Suprapubic skin (tissue), 4 donors: ENCODE measurements around the gene BSG.

Source experiments
- EP300 ChIP-seq: sonication (generic); formaldehyde crosslinking; IDR thresholded peaks from one replicate; pipeline ENCODE4 v1.6.1; 2017; ENCODE audit warnings: antibody characterized with exemption
- POLR2A ChIP-seq, 2 donors: fragments of 450-650 bp; IDR thresholded peaks; one replicate each; pipeline ENCODE4 v1.6.1; 2017; ENCODE audit warnings: antibody characterized with exemption in 2 of 2, mild to moderate bottlenecking in 2 of 2, moderate library complexity in 2 of 2
- POLR2AphosphoS5 ChIP-seq, 3 donors: sonication (generic); formaldehyde crosslinking; IDR thresholded peaks; one replicate each; pipeline ENCODE4 v1.6.1; 2017; ENCODE audit warnings: antibody characterized with exemption in 3 of 3
- TF ChIP-seq, protein P1 (sequence below), 2 donors: fragments of 200-600 bp in 1 of 2; fragments of 450-650 bp in 1 of 2; sonication (generic) in 1 of 2; IDR thresholded peaks; one replicate each; pipeline ENCODE4 v1.5.1; 2016 to 2019; ENCODE audit warnings: antibody characterized with exemption in 2 of 2, mild to moderate bottlenecking in 1 of 2, moderate library complexity in 1 of 2

DNA sequence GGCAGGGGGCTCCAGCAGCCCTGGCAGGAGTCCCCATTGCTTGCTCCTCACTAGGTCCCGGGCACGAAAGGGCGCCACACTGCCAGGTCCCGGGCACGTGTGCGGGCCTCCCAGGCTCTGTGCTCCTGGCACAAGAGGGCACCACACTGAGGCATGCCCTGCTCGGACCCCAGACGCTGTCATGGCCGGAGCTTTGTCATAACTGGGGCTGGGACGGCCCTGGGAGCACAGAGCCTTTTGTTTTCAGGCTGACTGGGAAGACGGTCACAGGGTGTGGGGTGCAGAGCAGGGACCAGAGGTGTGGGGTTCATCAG, 7.4 kb downstream of the BSG start:
- TF ChIP-seq, protein P1, sequence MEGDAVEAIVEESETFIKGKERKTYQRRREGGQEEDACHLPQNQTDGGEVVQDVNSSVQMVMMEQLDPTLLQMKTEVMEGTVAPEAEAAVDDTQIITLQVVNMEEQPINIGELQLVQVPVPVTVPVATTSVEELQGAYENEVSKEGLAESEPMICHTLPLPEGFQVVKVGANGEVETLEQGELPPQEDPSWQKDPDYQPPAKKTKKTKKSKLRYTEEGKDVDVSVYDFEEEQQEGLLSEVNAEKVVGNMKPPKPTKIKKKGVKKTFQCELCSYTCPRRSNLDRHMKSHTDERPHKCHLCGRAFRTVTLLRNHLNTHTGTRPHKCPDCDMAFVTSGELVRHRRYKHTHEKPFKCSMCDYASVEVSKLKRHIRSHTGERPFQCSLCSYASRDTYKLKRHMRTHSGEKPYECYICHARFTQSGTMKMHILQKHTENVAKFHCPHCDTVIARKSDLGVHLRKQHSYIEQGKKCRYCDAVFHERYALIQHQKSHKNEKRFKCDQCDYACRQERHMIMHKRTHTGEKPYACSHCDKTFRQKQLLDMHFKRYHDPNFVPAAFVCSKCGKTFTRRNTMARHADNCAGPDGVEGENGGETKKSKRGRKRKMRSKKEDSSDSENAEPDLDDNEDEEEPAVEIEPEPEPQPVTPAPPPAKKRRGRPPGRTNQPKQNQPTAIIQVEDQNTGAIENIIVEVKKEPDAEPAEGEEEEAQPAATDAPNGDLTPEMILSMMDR (IDR thresholded peaks at IDR 0.05) = no peak
- TF ChIP-seq EP300 (no peak), POLR2A (IDR thresholded peaks at IDR 0.05) (no peak), POLR2AphosphoS5 (IDR thresholded peaks at IDR 0.05) (no peak)
